Measurements from ENCODE around the gene ITPKB. TPM values are rescaled to one million over a fixed set of nuclear protein-coding genes. Genes with fewer than 3 reads are reported as not detected.

Gene ITPKB
- total RNA-seq, 1 experiment from 2014 or later, result 4.4 TPM

GRCh38 chr1:226603858-226604559 lies 135.1 kb downstream of the ITPKB start:
- H3K27me3 Mint-ChIP-seq (ENCODE audit: insufficient read depth, unreplicated experiment), result no peaks in the 10 kb centered on the region
- peaks cover 4% of the 10 kb centered on the region for H3K4me1 Mint-ChIP-seq (ENCODE audit: low read depth, unreplicated experiment)
- DNase-seq, result no peak
- Histone ChIP-seq H3K4me1 (peaks cover 11% of the 10 kb centered on the region), H3K9me3 (no peaks in the 10 kb centered on the region), H3K4me3 (ENCODE audit: low read depth, low read length) (no peak overlapping the region), H3K27me3 (replicated peaks; ENCODE audit: control insufficient read depth, insufficient read depth, low read length) (no peaks in the 10 kb centered on the region), H3K36me3 (ENCODE audit: control insufficient read depth, insufficient read depth, low read length) (no peaks in the 10 kb centered on the region)
- H3K9me3 Mint-ChIP-seq (ENCODE audit: unreplicated experiment), result no peaks in the 10 kb centered on the region
- POLR2A ChIA-PET, result interaction anchor here (0.7 kb wide), 1 partner anchor 213 kb away, joined by 3 read pairs; no protein-coding TSS in a partner anchor
- intact Hi-C loops (cut with micrococcal nuclease; ENCODE audit: unreplicated experiment), result loop anchor here (2.0 kb wide), 1 partner anchor 55 kb away; the partner anchor contains the start of gene STUM
- no TSS peak for BruUV-seq (replicated peaks)
- peak overlapping the region; percentile 56 for H3K27ac Mint-ChIP-seq (ENCODE audit: unreplicated experiment)
- peaks cover 5% of the 10 kb centered on the region for H3K36me3 Mint-ChIP-seq (ENCODE audit: insufficient read depth, unreplicated experiment)
- TF ChIP-seq, protein P1, sequence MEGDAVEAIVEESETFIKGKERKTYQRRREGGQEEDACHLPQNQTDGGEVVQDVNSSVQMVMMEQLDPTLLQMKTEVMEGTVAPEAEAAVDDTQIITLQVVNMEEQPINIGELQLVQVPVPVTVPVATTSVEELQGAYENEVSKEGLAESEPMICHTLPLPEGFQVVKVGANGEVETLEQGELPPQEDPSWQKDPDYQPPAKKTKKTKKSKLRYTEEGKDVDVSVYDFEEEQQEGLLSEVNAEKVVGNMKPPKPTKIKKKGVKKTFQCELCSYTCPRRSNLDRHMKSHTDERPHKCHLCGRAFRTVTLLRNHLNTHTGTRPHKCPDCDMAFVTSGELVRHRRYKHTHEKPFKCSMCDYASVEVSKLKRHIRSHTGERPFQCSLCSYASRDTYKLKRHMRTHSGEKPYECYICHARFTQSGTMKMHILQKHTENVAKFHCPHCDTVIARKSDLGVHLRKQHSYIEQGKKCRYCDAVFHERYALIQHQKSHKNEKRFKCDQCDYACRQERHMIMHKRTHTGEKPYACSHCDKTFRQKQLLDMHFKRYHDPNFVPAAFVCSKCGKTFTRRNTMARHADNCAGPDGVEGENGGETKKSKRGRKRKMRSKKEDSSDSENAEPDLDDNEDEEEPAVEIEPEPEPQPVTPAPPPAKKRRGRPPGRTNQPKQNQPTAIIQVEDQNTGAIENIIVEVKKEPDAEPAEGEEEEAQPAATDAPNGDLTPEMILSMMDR (IDR thresholded peaks at IDR 0.05; ENCODE audit: insufficient read depth in 1 of 2, low read depth in 1 of 2, low read length in 1 of 2, severe bottlenecking in 1 of 2, unreplicated experiment in 1 of 2), result no peak
- CTCF ChIA-PET, result interaction anchor here (0.6 to 1.6 kb wide), 4 partner anchors 34 to 125 kb away, joined by 3 to 8 read pairs (median 3); partner anchors contain the start of gene STUM
- no peak overlapping the region for H3K4me3 Mint-ChIP-seq (ENCODE audit: unreplicated experiment)

DNA sequence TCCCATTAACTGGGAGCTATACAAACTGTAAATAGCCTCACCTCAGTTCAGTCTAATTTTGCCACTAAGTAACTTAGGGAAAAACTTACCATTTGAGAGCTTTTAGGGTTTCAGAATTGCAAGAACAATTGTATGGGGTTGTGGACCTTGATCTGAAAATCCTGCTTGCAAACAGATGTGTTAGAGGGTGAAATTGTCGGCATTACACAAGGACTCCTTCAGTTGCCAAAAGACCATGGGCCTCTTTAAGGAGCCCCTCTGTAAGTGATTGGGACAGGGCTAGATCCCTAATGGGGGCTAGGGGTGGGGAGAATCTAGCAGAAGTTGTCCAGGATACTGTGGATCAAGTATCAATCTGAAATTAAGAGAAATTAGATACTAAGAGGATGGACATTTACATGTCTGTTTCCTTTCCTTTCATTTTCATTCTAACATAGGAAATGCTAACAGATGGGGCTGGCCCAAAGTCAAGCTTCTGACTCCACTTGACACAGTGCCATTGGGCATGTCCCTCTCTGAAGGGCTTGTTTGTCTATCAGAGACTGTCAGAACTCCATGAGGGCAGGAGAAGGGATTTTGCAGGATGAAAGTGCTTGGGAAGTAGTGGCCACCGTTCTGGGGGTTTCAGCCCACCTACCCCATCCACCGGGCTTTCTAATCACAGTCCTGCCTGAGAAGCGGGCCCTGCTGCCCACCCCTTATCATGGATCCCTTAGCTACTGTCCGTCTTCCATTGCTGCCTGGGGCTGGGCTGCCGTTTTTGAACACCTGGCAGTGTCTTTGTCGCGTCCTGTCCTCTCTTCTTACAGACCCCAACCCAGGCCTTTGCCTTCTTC lies 135.8 kb downstream of the ITPKB start:
- CTCF ChIA-PET, result no interaction called here
- Histone ChIP-seq H3K4me1 (peaks cover 11% of the 10 kb centered on the region), H3K36me3 (ENCODE audit: control insufficient read depth, insufficient read depth, low read length) (no peaks in the 10 kb centered on the region), H3K4me3 (ENCODE audit: low read depth, low read length) (no peak overlapping the region), H3K9me3 (no peaks in the 10 kb centered on the region), H3K27me3 (replicated peaks; ENCODE audit: control insufficient read depth, insufficient read depth, low read length) (no peaks in the 10 kb centered on the region)
- TF ChIP-seq, protein P1 (IDR thresholded peaks at IDR 0.05; ENCODE audit: insufficient read depth in 1 of 2, low read depth in 1 of 2, low read length in 1 of 2, severe bottlenecking in 1 of 2, unreplicated experiment in 1 of 2), result no peak
- H3K27ac Mint-ChIP-seq (ENCODE audit: unreplicated experiment), result peak overlapping the region; percentile 56
- peaks cover 5% of the 10 kb centered on the region for H3K36me3 Mint-ChIP-seq (ENCODE audit: insufficient read depth, unreplicated experiment)
- no TSS peak for BruUV-seq (replicated peaks)
- peaks cover 4% of the 10 kb centered on the region for H3K4me1 Mint-ChIP-seq (ENCODE audit: low read depth, unreplicated experiment)
- no peak overlapping the region for H3K4me3 Mint-ChIP-seq (ENCODE audit: unreplicated experiment)
- no peak for DNase-seq
- POLR2A ChIA-PET, result interaction anchor here (0.7 kb wide), 1 partner anchor 214 kb away, joined by 3 read pairs; no protein-coding TSS in a partner anchor
- H3K9me3 Mint-ChIP-seq (ENCODE audit: unreplicated experiment), result no peaks in the 10 kb centered on the region
- no peaks in the 10 kb centered on the region for H3K27me3 Mint-ChIP-seq (ENCODE audit: insufficient read depth, unreplicated experiment)
- intact Hi-C loops (cut with micrococcal nuclease; ENCODE audit: unreplicated experiment), result no loop called here

- no peak for DNase-seq
- TF ChIP-seq, protein P1 (IDR thresholded peaks at IDR 0.05; ENCODE audit: insufficient read depth in 1 of 2, low read depth in 1 of 2, low read length in 1 of 2, severe bottlenecking in 1 of 2, unreplicated experiment in 1 of 2), result no peak
- Mint-ChIP-seq H3K4me3 (ENCODE audit: unreplicated experiment) (no peak overlapping the region), H3K36me3 (ENCODE audit: insufficient read depth, unreplicated experiment) (peaks cover 5% of the 10 kb centered on the region), H3K4me1 (ENCODE audit: low read depth, unreplicated experiment) (peaks cover 4% of the 10 kb centered on the region), H3K9me3 (ENCODE audit: unreplicated experiment) (no peaks in the 10 kb centered on the region), H3K27me3 (ENCODE audit: insufficient read depth, unreplicated experiment) (no peaks in the 10 kb centered on the region), H3K27ac (ENCODE audit: unreplicated experiment) (no peak overlapping the region)
- ChIA-PET POLR2A (no interaction called here), CTCF (no interaction called here)
- Histone ChIP-seq H3K27me3 (replicated peaks; ENCODE audit: control insufficient read depth, insufficient read depth, low read length) (no peaks in the 10 kb centered on the region), H3K4me3 (ENCODE audit: low read depth, low read length) (no peak overlapping the region), H3K4me1 (peaks cover 11% of the 10 kb centered on the region), H3K36me3 (ENCODE audit: control insufficient read depth, insufficient read depth, low read length) (no peaks in the 10 kb centered on the region), H3K9me3 (no peaks in the 10 kb centered on the region)
- BruUV-seq (replicated peaks), result no TSS peak
- intact Hi-C loops (cut with micrococcal nuclease; ENCODE audit: unreplicated experiment), result no loop called here
These were observed 136.7 kb downstream of the ITPKB start for GRCh38 chr1:226602186-226603021.
